Measurements from ENCODE around the gene ADGRV1.
"Not testable (repeated sequence)": the region's sequence is repeated elsewhere in the genome, so short reads cannot be mapped to it uniquely, and the experiment has no call there.

The ADGRV1 gene

DNA sequence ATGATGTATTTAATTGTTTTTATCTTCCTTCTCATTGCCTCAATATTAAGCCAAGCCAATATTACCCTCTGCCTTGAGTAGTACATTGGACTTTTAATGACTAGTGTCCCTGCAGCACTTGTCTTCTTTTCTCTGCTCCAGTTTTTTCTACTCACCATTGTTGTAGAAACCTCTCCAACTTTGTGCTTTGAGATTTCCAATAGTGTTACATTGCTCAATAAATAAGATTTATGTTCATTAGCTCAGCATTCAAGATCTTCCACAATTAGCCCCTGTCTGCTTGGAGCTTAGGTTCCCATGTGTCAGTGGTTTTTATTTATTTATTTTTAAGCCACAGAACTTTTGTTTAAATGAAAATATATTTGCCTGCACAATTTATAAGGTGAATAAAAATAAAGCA lies 145.3 kb downstream of the ADGRV1 start:
- in situ Hi-C loops (cut with MboI; ENCODE audit: low sequenced_read_pairs): no loop called here

DNA sequence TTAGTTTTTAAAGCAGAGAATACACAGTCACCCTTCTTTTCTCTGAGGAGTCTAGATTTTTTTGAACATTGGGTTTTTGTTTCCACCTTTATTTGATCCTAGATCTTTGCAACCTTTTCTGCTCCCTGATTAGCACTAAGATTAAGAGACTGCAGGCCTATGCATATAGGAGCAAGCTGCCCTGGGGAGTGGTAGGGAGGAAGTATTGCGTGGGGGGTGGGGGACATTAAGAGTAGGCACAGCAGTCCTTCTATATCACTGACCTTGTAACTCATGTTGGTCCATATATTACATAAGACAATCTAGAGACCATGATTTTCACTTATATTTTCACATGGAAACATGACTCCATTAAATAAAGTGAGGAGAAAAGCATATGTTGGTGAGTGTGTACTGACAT lies 149.1 kb downstream of the ADGRV1 start:
- in situ Hi-C loops (cut with MboI; ENCODE audit: low sequenced_read_pairs): no loop called here

DNA sequence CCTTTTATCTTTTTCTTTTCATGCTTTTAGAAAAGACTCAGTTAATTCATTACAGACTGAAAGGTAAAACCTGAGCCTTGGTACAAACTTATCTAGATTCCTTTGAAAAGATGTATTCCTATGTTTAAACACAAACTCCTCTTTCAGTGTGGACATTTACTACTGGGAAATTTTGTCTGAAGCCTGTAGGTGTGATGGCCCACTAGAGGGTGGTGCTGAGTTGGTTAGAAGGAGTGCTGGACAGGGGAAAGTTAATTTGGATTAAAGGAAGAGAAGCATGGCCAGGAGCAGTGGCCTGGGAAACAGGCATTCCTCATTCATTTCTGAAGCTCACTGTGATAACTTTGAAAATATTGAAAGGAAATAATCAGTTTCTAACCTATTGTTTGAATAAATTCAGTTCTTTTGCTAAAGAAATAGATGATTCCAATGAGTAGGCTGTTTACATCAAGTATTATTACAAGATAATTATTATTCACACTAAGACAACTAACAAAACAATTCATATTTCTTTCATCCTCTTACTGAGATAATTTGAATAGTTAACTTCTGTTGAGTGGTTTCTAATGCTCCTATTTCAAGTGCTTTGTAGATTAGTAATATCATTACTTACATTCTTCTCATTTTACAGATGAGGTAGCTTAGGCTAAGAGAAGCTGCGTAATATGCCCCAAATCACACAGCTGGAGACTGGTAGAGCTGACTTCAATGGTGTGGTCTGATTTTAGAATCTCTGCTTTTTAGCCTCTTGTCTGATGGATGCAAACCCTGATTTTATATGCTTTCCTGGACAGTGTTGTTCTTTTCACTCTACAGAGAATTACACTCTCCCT lies 150.9 kb downstream of the ADGRV1 start:
- in situ Hi-C loops (cut with MboI; ENCODE audit: low sequenced_read_pairs): no loop called here

DNA sequence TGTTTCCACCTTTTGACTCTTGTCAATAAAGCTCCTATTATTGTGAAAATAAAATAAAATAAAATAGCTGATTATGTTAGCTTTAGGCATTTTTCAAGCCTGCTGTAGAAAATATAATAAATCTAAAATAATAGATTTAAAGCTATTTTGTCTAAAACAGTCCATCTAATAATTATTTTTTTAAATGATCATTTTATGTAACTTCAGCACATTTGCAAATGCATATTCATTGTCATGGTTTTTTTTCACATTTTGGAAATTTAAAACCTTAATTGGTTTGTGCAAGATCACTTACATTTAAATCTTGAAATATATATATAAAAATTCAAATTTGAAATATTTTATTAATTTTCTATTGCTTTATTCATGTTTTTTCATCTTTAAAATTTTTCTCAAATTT lies 159.8 kb downstream of the ADGRV1 start:
- in situ Hi-C loops (cut with MboI; ENCODE audit: low sequenced_read_pairs): no loop called here

DNA sequence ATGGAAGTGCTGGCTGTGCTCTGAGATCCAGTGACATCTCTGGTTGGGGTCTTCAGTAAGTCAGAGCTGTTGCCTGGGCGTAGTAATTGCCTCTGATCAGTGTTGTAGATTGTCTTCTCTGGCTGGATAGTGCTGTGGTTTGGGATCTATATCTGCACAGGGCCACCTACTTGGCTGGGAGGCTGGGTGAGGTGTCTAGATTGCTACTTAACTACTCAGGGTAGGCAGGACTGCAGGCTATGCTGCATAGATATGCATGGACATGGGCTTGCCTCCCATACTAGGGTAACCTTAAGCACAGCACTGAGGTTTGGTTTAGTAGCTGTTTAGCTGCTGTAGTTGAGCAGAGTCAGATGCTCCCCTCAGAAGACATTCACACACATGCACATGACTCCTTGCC lies 181.0 kb downstream of the ADGRV1 start:
- in situ Hi-C loops (cut with MboI; ENCODE audit: low sequenced_read_pairs): no loop called here

DNA sequence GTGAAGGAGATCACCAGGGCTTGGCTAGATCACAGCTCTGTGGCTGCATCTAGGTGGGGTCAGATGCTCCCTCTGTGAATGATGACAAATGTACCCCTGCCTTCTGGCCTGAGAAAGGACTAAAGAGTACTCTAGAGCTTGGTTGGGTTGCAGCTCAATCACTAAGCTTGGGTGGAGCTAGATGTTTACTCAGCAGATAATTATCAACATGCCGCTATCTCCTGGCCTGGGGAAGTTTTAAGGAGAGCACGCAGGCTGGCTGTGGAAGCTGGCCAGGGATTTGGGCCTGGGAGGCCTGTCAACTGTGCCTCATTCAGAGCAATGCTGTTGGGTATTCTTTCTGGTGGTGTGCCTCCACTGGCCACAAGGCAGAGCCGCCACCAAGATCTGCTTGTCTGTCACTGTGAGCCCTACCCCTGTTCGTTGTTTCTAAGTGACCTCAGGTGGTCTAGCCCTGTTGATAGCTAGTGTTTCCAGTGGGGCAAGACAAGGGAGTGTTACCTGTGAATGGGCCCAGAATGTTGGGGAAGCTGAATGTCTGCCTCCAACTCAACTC lies 181.7 kb downstream of the ADGRV1 start:
- in situ Hi-C loops (cut with MboI; ENCODE audit: low sequenced_read_pairs): no loop called here

DNA sequence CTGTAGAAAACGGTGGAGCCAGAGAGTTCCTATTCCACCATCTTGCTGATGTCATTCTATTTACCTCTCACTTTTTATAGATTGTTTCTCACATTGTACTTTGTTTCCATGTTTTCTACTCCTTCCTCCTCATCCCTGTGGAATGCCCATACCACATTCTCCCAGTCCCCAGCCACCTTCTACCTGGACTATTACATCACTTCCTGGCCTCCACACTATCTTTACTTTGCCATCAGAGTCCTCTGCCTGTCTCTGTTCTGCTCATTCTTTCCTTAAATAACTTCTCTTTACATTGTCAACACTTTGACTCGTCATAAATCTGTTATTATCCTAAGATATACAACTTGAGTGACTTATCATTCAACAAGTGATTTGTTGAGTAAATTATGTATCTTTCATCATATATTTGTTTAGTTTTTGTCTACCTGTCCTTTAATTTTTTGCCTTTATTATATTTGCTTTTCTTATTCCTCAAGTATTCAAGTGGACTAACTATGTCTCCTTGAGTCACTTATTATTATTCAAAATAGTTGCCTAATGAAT lies 182.5 kb downstream of the ADGRV1 start:
- in situ Hi-C loops (cut with MboI; ENCODE audit: low sequenced_read_pairs): no loop called here

DNA sequence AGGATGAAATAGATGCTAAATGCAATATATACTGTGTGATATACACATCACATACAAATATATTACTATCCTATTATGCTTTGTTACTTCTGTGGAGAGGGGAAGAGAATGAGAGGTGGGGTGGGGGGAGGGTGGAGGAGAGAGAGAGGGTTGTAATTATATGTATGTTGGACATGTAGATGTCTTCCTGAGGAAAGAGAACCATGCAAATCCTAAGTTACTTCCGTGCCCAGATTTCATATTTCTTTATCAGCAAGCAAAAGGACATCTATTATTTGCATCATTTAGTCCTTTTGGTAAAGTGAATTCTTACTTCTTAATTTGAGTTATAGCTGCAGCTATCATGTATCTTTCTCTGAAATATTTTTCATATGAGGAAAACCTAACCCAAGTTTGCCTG lies 187.5 kb downstream of the ADGRV1 start:
- in situ Hi-C loops (cut with MboI; ENCODE audit: low sequenced_read_pairs): no loop called here

DNA sequence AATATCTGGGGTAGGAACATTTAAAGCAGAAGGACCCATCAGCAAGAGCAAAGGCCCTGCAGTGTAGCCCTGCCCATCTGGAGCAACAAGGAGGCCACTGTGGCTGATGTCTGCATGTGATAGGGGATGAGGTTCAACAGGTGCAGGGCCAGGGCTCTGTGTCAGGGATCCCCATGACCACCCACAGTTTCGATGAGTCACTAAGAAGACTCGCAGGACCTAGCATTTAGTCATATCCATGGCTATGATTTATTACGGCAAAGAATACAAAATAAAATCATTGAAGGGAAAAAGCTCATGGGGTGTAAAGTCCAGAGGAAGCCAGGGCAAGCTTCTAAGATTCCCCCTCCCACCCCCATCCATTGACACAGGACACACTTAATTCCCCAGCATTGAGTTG lies 188.6 kb downstream of the ADGRV1 start:
- in situ Hi-C loops (cut with MboI; ENCODE audit: low sequenced_read_pairs): no loop called here

DNA sequence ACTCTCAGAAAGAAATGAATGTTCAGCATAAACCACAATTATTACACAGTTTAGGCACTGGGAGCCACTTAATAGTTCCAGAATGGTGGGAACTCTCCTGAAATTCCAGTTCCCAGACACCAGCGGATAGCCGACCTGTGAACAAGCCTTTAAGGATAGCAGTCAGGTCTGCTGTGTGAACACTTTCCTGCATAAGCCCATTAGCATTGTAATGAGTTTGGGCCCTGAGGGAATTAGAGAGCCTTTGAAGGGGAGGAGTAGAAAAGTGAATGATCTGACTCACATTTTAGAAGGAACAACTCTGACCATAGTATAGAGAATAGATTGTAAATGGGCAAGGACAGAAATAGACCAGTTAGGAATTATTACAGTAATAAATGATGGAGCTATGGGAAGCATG lies 189.1 kb downstream of the ADGRV1 start:
- in situ Hi-C loops (cut with MboI; ENCODE audit: low sequenced_read_pairs): no loop called here

DNA sequence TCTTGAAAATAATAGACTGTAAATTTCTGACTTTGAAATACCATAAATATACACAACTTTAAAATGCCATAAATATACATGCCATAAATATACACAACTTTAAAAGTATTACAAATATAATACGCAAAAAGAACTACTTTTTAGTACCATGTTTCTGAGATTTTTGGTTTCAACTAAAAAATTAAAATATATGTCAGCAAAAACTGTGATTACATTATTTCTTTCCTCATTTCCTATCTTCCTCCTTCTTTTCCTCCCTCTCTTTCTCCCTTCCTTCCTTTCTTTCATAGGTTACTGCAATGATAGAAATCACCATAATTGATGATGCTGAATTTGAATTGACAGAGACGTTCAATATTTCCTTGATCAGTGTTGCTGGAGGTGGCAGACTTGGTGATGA lies 200.5 kb downstream of the ADGRV1 start:
- in situ Hi-C loops (cut with MboI; ENCODE audit: low sequenced_read_pairs): no loop called here

DNA sequence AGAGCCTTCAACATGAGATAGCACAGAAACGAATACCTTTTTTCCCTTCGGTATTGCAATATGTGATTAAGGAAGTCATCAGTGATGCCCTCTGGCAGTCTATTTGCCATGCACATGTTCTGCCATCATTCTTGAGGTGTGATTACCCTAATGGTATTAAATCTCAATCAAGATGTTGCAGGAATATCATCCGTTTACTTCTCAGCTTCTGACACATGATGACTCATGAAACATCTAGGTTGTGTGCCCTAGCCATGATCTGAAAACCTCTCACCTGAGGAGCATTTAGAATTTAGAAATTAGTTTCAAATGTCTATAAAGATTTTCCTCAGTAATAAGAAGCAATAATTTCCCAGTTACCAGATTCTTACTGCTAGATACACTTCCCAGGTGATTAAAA lies 209.1 kb downstream of the ADGRV1 start:
- in situ Hi-C loops (cut with MboI; ENCODE audit: low sequenced_read_pairs): no loop called here

DNA sequence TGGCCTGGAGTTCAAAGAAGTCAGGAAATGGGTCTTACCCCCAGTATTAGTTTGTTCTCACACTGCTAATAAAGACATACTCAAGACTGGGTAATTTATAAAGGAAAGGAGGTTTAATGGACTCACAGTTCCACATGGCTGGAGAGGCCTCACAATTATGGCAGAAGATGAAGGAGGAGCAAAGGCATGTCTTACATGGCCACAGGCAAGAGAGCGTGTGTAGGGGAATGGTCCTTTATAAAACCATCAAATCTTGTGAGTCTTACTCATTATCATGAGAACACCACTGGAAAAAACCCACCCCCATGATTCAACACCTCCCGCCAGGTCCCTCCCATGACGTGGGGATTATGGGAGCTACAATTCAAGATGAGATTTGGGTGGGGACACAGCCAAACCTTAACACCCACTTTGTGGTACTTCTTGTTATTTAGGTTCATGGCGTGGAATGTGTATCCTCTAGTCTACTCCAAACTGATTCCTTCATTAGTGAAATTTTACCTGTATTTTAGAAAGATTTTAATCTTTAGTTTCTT lies 211.5 kb downstream of the ADGRV1 start:
- in situ Hi-C loops (cut with MboI; ENCODE audit: low sequenced_read_pairs): not testable (repeated sequence)

DNA sequence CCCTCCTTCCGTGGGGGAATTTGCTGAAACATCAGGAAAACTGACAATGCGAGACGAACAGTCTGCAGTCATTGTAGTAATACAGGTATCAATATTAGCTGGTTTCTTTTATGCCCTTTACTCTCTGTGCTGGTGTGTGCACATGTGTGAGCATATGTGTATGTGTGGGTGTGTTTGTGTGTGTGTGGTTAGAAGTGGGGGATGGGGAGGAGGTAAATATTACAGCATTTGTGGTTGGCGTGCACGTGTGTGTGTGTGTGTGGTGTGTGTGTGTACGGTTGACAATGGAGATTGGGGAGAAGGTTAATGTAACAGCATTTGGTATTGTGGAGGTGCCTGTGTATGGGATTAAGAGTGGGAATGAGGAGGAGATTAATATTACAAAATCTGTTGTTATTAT lies 219.4 kb downstream of the ADGRV1 start:
- in situ Hi-C loops (cut with MboI; ENCODE audit: low sequenced_read_pairs): no loop called here

DNA sequence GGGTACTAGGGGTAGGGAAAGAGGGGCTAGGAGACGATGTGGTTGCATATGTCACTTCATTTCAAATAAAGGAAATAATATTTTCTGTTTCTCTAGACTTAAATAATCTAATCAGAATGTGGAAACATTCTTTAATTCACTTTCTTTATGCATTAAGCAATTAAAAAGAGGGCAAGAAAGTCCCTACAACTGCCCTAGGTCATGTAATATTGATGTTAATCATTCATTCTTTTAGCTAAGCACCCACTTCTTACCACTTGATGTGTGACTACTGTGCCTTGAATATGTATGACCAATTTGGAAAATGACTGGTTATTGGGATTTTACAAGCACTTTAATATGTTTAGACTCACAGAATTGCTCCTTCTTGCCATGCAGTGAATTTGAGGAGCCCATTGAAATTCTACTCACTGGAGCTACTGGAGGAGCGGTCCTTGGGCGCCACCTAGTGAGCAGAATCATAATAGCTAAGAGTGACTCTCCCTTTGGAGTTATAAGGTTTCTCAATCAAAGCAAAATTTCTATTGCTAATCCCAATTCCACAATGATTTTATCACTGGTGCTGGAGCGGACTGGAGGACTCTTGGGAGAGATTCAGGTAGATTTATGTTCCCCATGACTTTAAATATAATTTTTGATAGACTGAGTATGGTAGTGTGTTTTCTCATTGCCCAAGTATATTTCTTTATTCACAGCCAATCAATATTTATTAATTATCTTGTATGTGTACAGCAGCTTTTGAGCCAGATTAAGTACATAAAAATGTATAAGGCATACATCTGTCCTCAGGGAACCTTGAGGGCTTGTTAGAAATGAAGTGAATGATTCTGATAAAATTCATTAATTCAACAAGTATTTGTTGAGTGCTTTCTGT lies 225.1 kb downstream of the ADGRV1 start:
- in situ Hi-C loops (cut with MboI; ENCODE audit: low sequenced_read_pairs): no loop called here

DNA sequence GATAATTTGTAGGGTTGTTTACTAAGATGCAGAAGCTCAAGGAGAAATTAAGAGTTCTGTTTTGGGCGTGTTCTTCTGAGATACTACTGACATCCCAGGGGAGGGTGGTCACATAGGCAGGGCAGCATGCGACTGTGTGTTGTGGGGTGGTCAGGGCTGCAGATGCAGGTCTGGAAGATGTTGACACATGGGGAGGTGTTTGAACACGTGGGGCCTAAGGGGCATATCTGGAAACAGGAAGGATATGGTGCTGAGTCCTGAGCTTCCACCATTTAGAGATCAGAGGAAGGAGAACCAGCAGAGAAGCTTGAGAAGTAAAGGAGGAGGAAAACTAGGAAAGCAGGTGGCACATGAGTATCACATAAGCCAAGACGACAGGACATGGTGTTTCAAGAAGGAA lies 228.2 kb downstream of the ADGRV1 start:
- in situ Hi-C loops (cut with MboI; ENCODE audit: low sequenced_read_pairs): no loop called here

DNA sequence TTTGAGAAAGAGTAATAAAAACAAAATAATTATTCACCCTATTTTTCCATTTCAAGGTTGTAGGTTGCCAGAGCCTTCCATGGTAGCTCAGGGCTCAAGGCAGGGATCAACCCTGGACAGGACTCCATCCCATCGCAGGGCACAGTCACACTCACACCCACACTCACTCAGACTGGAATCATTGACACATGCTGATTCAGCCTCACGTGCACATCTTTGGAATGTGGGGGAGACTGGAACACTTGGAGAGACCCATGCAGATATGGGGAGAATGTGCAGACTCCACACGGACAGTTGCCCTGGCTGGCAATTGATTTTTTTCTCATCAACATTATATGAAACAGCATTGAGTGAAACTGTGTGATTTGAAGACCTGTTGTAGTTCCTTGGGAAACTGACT lies 234.1 kb downstream of the ADGRV1 start:
- in situ Hi-C loops (cut with MboI; ENCODE audit: low sequenced_read_pairs): no loop called here

DNA sequence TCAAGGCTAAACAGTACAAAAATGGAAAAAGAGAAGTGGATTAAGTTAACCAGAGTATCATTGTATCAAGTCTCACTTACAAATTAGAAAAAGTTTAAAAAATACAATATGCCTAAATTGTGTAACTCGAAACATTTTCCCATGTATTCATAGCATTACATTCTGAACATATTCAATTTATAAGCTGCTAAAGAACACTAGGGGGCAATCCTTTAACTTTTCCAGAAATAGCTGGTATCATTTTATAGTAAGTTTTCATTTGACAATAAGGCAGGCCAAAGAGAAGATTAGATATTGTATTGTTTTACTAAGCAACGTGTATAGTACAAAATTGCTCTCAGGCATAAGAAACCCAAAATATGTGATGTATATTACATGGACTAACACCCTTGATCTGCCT lies 234.6 kb downstream of the ADGRV1 start:
- in situ Hi-C loops (cut with MboI; ENCODE audit: low sequenced_read_pairs): no loop called here

DNA sequence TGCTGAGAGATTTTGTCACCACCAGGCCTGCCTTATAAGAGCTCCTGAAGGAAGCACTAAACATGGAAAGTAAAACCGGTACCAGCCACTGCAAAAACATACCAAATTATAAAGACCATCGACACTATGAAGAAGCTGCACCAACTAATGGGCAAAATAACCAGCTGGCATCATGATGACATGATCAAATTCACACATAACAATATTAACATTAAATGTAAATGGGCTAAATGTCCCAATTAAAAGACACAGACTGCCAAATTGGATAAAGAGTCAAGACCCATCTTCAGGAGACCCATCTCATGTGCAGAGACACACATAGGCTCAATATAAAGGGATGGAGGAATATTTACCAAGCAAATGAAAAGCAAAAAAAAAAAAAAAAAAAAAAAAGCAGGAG lies 238.3 kb downstream of the ADGRV1 start:
- in situ Hi-C loops (cut with MboI; ENCODE audit: low sequenced_read_pairs): not testable (repeated sequence)

DNA sequence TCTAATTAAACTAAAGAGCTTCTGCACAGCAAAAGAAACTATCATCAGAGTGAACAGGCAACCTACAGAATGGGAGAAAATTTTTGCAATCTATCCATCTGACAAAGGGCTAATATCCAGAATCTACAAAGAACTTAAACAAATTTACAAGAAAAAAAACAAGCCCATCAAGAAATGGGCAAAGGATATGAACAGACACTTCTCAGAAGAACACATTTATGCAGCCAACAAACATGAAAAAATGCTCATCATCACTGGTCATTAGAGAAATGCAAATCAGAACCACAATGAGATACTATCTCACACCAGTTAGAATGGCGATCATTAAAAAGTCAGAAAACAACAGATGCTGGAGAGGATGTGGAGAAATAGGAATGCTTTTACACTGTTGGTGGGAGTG lies 241.5 kb downstream of the ADGRV1 start:
- in situ Hi-C loops (cut with MboI; ENCODE audit: low sequenced_read_pairs): not testable (repeated sequence)

DNA sequence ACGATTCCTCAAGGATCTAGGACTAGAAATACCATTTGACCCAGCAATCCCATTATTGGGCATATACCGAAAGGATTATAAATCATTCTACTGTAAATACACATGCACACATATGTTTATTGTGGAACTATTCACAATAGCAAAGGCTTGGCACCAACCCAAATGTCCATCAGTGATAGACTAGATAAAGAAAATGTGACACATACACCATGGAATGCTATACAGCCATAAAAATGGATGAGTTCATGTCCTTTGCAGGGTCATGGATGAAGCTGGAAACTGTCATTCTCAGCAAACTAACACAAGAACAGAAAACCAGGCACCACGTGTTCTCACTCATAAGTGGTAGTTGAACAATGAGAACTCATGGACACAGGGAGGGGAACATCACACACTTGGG lies 241.9 kb downstream of the ADGRV1 start:
- in situ Hi-C loops (cut with MboI; ENCODE audit: low sequenced_read_pairs): not testable (repeated sequence)

Measured in hTERT RPE-1 (cell line).